Activated CD4-positive, alpha-beta T cell treated with anti-CD3 and anti-CD28 coated beads for 48 hours (primary cell): ENCODE measurements around the gene CCL4.
"Not testable (repeated sequence)": the region's sequence is repeated elsewhere in the genome, so short reads cannot be mapped to it uniquely, and the experiment has no call there.

Experiments used
- DNase-seq: peaks from one replicate; pipeline ENCODE4 v3.0.0-alpha.2; 2020

CCL4 gene

DNA sequence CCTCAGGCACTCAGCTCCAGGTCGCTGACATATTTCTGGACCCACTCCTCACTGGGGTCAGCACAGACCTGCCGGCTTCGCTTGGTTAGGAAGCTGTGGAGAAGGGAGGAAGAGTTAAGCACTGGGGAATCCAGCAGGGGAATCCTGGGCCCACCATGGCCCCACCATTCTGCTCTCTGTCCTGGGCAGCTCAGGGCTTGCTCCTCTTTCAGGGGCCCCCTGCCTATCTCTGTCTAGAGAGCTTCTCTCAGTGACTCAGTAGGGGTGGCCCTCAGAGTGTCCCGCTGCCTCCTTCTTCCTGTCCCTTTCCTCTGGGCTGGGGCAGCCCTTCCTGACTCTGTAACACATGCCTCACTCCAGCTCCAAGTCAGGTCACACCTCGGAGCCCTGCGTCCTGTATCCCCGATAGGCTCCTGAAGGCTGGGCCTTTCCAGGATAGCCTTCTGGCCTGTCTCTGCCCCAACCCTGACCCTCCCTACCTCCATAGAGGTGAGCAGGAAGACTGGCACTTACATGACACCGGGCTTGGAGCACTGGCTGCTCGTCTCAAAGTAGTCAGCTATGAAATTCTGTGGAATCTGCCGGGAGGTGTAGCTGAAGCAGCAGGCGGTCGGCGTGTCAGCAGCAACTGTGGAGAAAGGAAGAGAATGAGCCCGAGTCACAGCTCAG, 14.8 kb upstream of the CCL4 start:
- peak; percentile 11 for DNase-seq

DNA sequence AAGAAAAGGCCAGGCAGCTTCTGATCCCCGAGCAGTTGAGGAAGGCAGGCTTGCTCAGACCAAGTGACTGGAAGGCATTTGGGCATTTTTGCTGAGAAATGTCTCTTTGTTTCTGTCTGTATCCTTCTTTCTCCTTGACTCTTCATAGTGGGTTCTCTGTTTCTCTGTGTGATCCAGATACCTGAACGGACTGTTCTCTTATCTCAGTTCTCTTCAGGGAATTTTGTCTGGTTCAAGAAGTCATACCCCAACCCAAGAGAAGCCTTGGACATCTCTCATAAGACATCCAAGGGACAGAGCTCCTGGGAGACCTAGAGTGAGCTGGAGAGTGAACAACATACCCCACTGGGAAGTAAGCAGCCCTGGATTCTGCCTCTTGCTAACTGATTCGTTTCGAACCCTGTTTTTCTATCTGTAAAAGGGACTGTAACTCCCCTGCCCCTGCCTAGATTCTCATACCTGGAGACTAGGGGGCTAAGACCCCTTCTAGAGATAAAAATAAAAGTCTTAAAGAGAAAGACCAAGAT, 14.2 kb upstream of the CCL4 start:
- no peak for DNase-seq

GRCh38 chr17:36089888-36090836, 13.5 kb upstream of the CCL4 start, which contains the start of gene CCL3:
Gene CCL3 (minus strand): TSS chr17:36090143. CDS start chr17:36090058, 85 bp downstream.
- DNase-seq, result peak; percentile 61

DNA sequence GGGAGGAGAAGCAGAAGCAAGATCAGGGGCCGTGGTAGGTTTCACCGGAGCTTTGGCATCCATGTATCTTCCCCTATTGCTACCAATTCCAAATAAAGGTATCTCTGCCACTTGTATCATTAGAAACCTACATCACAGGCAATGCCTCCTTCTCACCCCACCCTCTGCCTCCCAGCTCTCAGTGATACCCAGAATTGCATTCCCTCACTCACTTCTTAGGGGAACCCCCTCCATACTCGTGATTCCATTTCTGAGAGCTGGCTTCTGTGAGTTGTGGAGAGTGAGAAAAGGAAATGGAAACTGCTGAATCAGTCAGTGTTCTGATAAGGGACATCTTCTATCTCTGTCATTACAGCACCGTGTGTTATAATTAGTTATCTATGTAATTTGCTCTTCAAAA, 11.4 kb upstream of the CCL4 start:
- DNase-seq, result peak; percentile 68

DNA sequence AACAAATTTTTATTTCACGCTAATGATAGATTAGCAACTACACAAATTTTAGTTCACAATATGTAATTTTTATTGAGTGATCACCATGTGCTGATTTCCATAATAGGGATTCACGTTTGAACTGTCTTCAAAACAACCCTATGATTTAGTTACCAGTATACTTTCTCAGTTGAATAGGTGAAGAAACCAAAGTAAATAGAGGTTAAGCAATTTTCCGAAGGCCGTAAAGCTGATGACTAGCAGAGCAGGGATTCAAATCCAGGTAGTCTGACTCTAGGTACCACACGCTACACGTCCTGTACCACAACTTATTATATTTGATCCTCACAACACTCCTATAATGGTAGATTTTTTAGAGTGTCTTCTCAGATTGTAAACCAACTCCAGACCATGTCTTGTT, 10.9 kb upstream of the CCL4 start:
- DNase-seq, result not testable (repeated sequence)

DNA sequence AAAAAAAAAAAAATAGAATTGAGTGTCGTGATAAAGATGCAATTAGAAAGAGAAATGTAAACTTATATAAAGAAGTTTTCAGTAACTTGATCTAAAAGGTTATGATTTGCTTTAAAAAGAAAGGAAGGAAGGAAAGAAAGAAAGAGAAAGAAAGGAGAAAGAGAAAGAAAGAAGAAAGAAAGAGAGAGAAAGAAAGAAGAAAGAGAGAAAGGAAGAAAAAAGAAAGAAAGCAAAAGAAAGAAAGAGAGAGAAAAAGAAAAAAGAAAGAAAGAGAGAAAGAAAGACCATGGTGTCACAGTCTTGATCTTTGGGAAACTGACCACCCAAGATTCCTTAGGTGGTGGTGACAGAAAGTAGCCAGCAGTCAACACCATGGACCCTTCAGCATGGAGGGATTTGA, 9.4 kb upstream of the CCL4 start:
- no peak for DNase-seq

GRCh38 chr17:36094746-36095145, 8.9 kb upstream of the CCL4 start:
- no peak for DNase-seq

GRCh38 chr17:36095992-36096391, 7.6 kb upstream of the CCL4 start:
- DNase-seq, result no peak

DNA sequence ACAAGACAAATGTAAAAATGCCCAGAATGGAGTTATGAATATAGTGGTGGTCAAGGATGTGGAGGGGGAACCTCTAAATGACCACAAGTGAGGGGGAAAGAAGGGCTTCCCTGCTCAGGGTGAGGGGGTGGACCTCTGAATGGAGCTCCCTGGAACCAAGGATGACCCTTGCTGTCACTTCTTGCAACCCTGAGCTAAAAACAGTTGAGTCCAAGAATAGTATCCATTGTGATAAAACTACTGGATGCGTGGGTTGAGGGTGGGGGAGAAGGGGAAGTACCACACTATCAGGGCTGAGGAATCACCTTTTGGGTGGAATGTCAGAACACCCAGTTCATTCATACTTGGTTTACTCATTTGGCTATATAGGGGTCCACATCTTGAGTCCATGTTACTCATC, 4.6 kb upstream of the CCL4 start:
- not testable (repeated sequence) for DNase-seq

- not testable (repeated sequence) for DNase-seq
Observed at GRCh38 chr17:36104246-36104645, 619 bp downstream of the CCL4 start.

- DNase-seq, result no peak
Observed at GRCh38 chr17:36104701-36105181, 1.1 kb downstream of the CCL4 start.

DNA sequence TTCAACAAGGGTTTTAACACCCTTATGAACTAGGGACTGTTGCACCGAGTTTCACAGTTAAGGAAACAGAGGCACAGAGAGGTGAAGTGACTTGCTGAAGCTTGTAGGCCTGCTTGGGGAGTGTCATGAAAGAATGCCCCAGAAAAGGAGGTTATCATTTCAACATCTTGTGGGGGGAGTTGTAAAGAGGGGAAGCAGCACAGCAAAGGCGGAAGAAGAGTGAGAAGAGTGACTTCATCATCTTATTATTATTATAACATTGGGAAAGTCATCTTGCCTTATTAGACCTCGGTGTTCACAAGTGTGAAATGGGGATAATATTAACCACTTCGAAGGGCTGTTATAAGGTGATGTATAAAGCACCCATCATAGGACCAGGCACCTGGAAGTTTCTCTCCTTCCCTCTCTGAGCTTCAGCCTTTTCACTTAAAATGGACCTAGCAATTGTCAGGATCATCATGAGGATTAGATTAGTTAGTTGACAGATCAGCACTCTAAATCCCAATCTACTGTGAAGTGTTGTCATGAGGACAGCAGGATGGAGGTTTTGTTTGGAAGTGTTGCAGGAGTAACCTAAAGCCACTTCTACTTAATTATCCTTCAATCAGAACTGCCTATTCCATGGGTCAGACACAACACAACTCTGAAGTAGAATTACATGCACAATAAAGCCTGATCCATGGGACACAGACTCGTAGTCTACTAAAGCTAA, 2.3 kb downstream of the CCL4 start:
- no peak for DNase-seq

- no peak for DNase-seq
Observed at GRCh38 chr17:36106493-36106835, 2.8 kb downstream of the CCL4 start.

DNA sequence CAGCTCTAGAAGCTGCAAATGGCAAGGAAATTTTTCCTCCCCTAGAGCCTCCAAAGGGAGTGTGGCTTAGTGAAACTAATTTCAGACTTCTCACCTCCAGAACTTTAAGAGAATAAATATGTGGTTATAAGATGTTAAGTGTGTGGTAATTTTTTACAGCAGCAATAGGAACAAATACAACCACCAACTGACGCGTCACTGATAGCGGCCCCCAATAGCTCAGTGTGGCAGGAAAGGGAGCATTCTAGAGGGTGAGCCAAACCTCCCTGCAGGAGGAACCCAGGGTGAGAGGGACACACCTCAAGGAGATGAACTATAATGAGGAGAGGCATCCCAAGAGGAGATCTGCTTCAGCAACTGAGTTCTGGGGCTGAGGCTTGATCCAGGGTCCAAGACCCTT, 4.0 kb downstream of the CCL4 start:
- DNase-seq, result no peak

- not testable (repeated sequence) for DNase-seq
Observed at GRCh38 chr17:36108265-36108664, 4.6 kb downstream of the CCL4 start.

DNA sequence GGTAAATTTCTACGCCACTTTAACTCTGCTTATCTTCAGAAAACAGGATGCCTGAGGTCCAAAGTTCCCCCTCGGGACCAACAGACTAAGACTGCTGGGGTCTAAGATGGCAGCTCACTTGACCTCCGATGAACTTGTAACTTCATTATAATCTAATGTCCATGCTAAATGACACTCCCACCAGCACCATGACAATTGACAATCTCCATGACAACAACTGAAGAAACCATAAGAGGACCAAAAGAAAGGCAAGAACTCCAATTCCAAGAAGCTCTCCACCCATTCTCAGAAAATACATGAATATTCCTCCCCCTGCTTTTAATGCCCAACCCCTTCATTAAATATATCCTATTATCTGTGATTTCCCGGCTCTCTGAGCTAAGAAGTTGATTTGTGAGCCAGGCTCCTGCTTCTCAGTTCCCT, 7.5 kb downstream of the CCL4 start:
- no peak for DNase-seq

GRCh38 chr17:36112572-36112971, 8.9 kb downstream of the CCL4 start:
- DNase-seq, result no peak

GRCh38 chr17:36113131-36113530, 9.5 kb downstream of the CCL4 start:
- DNase-seq, result not testable (repeated sequence)

DNA sequence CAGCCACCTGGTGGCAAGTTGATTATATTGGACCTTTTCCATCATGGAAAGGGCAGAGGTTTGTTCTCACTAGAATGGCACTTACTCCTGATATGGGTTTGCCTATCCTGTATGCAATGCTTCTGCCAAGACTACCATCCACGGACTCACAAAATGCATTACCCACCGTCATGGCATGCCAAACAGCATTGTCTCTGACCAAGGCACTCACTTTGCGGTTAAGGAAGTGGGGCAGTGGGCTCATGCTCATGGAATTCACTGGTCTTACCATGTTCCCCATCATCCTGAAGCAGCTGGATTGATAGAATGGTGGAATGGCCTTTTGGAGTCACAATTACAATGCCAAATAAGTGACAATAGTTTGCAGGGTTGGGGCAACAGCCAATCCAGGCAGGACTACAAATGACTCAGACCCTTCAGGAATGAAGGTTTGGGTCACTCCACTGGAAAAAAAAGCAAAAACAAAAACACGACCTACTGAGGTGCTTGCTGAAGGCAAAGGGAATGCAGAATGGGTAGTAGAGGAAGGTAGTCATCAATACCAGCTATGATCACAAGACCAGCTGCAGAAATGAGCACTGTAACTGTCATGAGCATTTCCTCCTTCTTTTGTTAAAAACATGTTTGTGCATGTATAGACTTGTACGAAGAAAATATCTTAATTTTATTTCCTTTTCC, 11.5 kb downstream of the CCL4 start:
- DNase-seq, result not testable (repeated sequence)

- not testable (repeated sequence) for DNase-seq
Observed at GRCh38 chr17:36115649-36115977, 12.0 kb downstream of the CCL4 start.

DNA sequence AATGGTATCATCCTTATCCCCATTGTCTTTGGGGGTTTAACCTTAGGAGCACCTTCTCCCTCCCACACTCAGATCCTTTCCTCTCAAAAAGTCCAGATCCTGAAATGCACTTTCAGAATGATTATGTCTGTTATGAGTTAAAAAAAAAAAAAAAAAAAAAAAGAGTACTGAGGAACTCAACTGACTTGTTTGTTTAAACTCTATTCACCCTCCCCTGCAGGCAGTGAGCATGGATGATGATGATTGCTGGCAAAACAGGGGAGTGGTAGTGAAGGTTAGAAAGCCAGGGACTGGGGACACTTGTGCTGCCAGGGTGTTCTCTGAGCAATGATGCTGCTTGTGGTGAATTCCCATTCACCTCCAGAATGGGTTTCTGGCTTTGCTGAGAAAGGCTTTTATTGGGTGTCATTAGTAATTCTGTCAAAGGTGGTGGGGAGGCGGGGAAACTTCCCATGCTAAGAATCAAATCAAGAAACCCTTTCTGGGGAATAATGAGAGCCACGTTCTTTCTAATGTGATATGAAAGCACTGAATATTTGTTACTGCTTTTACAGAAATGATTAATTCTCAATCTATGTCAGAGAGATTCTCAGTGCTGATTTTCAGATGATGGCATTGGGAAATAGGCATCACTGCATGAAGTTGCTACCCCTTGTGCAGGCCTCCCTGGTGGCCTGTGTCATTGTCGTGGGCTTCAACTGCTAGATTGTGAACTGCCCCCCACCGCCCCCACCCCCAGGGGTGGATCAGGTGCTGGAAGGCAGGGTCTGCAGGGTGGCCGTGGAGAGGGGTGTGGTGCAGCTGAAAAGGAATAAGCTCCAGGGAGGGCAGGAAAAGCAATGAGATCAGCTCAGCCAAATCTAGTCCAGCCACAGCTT, 14.1 kb downstream of the CCL4 start:
- DNase-seq, result peak; percentile 58
